Ishikawa (cell line): ENCODE measurements around the gene ASPG.

Experiments used
- CEBPB ChIP-seq: IDR thresholded peaks from 2 replicates; pipeline ENCODE4 v1.6.1; 2012
- CREB1 ChIP-seq: IDR thresholded peaks from 2 replicates; pipeline ENCODE4 v1.6.1; 2012; ENCODE audit warnings: low read depth
- EGR1 ChIP-seq: IDR thresholded peaks from 2 replicates; pipeline ENCODE4 v1.6.1; 2012
- EP300 ChIP-seq: IDR thresholded peaks from 2 replicates; pipeline ENCODE4 v1.6.1; 2012; ENCODE audit warnings: borderline replicate concordance
- FOXM1 ChIP-seq: IDR thresholded peaks from 2 replicates; pipeline ENCODE4 v1.6.1; 2012; ENCODE audit warnings: low read depth, borderline replicate concordance
- MAX ChIP-seq: IDR thresholded peaks from 2 replicates; pipeline ENCODE4 v1.6.1; 2012
- NFIC ChIP-seq: IDR thresholded peaks from 2 replicates; pipeline ENCODE4 v1.6.1; 2012
- RAD21 ChIP-seq: IDR thresholded peaks from 2 replicates; pipeline ENCODE4 v1.6.1; 2012; ENCODE audit warnings: low read depth
- TAF1 ChIP-seq: IDR thresholded peaks from 2 replicates; pipeline ENCODE4 v1.6.1; 2012; ENCODE audit warnings: low read depth, mild to moderate bottlenecking
- TCF12 ChIP-seq: IDR thresholded peaks from 2 replicates; pipeline ENCODE4 v1.6.1; 2012; ENCODE audit warnings: low read depth
- TEAD4 ChIP-seq: IDR thresholded peaks from 2 replicates; pipeline ENCODE4 v1.6.1; 2012
- YY1 ChIP-seq: IDR thresholded peaks from 2 replicates; pipeline ENCODE4 v1.6.1; 2012; ENCODE audit warnings: low read depth
- ZBTB7A ChIP-seq: IDR thresholded peaks from 2 replicates; pipeline ENCODE4 v1.6.1; 2012; ENCODE audit warnings: low read depth
- TF ChIP-seq, protein P1 (sequence below): IDR thresholded peaks from 2 replicates; pipeline ENCODE4 v1.6.1; 2012
- TF ChIP-seq, protein P2 (sequence below): IDR thresholded peaks from 2 replicates; pipeline ENCODE4 v1.6.1; 2012; ENCODE audit warnings: low read depth, mild to moderate bottlenecking

ASPG gene

GRCh38 chr14:104112609-104113571, 27.4 kb downstream of the ASPG start:
- TF ChIP-seq NFIC, result no peak
- TF ChIP-seq TCF12, result no peak
- TF ChIP-seq, protein P1, sequence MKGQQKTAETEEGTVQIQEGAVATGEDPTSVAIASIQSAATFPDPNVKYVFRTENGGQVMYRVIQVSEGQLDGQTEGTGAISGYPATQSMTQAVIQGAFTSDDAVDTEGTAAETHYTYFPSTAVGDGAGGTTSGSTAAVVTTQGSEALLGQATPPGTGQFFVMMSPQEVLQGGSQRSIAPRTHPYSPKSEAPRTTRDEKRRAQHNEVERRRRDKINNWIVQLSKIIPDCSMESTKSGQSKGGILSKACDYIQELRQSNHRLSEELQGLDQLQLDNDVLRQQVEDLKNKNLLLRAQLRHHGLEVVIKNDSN, result no peak
- no peak for TF ChIP-seq CREB1
- no peak for TF ChIP-seq MAX
- no peak for TF ChIP-seq EP300
- no peak for TF ChIP-seq FOXM1
- TF ChIP-seq, protein P2, sequence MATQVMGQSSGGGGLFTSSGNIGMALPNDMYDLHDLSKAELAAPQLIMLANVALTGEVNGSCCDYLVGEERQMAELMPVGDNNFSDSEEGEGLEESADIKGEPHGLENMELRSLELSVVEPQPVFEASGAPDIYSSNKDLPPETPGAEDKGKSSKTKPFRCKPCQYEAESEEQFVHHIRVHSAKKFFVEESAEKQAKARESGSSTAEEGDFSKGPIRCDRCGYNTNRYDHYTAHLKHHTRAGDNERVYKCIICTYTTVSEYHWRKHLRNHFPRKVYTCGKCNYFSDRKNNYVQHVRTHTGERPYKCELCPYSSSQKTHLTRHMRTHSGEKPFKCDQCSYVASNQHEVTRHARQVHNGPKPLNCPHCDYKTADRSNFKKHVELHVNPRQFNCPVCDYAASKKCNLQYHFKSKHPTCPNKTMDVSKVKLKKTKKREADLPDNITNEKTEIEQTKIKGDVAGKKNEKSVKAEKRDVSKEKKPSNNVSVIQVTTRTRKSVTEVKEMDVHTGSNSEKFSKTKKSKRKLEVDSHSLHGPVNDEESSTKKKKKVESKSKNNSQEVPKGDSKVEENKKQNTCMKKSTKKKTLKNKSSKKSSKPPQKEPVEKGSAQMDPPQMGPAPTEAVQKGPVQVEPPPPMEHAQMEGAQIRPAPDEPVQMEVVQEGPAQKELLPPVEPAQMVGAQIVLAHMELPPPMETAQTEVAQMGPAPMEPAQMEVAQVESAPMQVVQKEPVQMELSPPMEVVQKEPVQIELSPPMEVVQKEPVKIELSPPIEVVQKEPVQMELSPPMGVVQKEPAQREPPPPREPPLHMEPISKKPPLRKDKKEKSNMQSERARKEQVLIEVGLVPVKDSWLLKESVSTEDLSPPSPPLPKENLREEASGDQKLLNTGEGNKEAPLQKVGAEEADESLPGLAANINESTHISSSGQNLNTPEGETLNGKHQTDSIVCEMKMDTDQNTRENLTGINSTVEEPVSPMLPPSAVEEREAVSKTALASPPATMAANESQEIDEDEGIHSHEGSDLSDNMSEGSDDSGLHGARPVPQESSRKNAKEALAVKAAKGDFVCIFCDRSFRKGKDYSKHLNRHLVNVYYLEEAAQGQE, result no peak
- TF ChIP-seq EGR1, result no peak
- TF ChIP-seq ZBTB7A, result no peak
- no peak for TF ChIP-seq YY1
- no peak for TF ChIP-seq CEBPB
- TF ChIP-seq RAD21, result no peak
- no peak for TF ChIP-seq TAF1
- TF ChIP-seq TEAD4, result no peak

- TF ChIP-seq, protein P2, result no peak
- no peak for TF ChIP-seq RAD21
- TF ChIP-seq ZBTB7A, result no peak
- no peak for TF ChIP-seq TEAD4
- TF ChIP-seq TCF12, result no peak
- TF ChIP-seq TAF1, result no peak
- no peak for TF ChIP-seq FOXM1
- no peak for TF ChIP-seq CREB1
- no peak for TF ChIP-seq NFIC
- TF ChIP-seq, protein P1, result no peak
- TF ChIP-seq CEBPB, result no peak
- no peak; the same call in 1 of the 2 replicates for TF ChIP-seq EGR1
- TF ChIP-seq EP300, result no peak
- no peak for TF ChIP-seq YY1
- no peak for TF ChIP-seq MAX
Observed at GRCh38 chr14:104113631-104114420, 28.3 kb downstream of the ASPG start.

DNA sequence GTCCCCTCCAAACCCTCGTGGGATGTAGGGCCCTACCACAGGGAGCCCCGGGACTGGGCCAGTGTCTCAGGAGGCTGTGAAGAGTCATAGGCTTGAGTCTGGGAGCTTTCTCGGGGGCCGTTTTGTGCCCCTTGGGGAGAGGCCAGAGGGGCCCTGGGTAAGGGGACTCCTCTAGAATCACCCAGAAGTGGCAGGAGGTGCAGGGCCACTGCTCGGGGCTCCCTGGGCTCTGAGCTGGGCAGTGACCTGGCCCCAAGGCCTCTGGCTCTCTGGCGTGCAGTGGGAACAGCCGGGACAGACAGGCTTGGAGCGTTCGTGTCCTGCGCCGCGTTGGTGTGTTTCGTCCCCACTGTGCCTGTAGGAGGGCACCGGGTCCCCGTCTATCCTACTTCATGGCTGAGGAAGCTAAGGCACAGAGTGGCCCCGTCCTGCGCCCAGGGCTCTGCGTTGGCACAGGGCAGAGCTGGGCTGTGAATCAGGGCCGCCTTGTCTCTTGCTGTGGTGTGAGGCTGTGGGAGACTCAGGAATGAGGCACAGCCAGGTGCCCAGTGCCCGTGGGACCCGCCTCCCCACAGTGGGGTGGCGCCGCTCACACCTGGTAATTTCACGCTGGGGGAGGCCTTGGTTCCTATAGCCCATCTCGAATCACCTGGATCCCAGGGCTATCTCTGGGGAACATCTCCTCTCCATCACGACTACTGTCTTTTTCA, 29.1 kb downstream of the ASPG start:
- TF ChIP-seq YY1 (no peak), EP300 (no peak), NFIC (no peak), ZBTB7A (no peak), CEBPB (no peak), RAD21 (no peak), TEAD4 (no peak), FOXM1 (no peak), TAF1 (no peak)
- TF ChIP-seq, protein P2, result no peak
